Central memory CD8-positive, alpha-beta T cell (primary cell): ENCODE measurements around the gene FCHSD2.
"Not testable (repeated sequence)": the region's sequence is repeated elsewhere in the genome, so short reads cannot be mapped to it uniquely, and the experiment has no call there.

Experiments
- ATAC-seq: fragments of 150-1000 bp; cut with Tn5 transposase; replicated peaks from 2 replicates; pipeline ENCODE4 v1.10.0; 2022; ENCODE audit warnings: mild to moderate bottlenecking, moderate FRiP score, moderate number of reproducible peaks; ENCODE audit not compliant: poor library complexity, severe bottlenecking; ENCODE audit errors: extremely low read depth
- DNase-seq, 2 donors: peaks; one replicate each; pipeline ENCODE4 v3.0.0; 2021; ENCODE audit warnings: low spot score in 2 of 2
- H3K27ac Mint-ChIP-seq: one replicate; pipeline ENCODE4 v1.8.0; 2022; ENCODE audit warnings: low read depth, mild to moderate bottlenecking, moderate library complexity, mixed read lengths
- H3K27me3 Mint-ChIP-seq: one replicate; pipeline ENCODE4 v1.8.0; 2022; ENCODE audit warnings: mixed read lengths
- H3K36me3 Mint-ChIP-seq: one replicate; pipeline ENCODE4 v1.8.0; 2022; ENCODE audit warnings: mild to moderate bottlenecking, moderate library complexity, mixed read lengths; ENCODE audit not compliant: insufficient read depth
- H3K4me1 Mint-ChIP-seq: one replicate; pipeline ENCODE4 v1.8.0; 2022; ENCODE audit warnings: mixed read lengths
- H3K4me3 Mint-ChIP-seq: one replicate; pipeline ENCODE4 v1.8.0; 2022; ENCODE audit warnings: mild to moderate bottlenecking, moderate library complexity, mixed read lengths
- H3K9me3 Mint-ChIP-seq: one replicate; pipeline ENCODE4 v1.8.0; 2022; ENCODE audit warnings: mixed read lengths

The FCHSD2 gene

DNA sequence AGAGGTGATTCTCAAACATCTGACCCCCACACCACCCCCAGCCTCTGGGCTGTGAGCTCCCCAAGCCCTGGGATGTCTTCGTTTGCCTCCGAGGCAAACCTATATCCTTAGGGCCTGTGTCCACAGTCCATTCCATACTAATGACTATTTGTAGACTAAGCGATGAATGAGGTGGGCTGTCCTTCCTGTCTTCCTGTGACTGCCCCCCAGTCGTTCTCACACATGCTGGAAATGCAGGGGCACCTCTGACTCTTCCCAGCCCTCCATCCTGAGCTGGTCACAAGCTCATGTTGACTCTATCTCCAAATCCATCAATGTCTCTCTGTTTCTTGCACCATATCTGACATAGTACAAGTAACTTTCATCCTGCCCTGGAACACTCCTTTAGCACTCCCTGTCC is 323.1 kb downstream of the FCHSD2 start:
- peaks cover 50% of the 10 kb centered on the region for H3K36me3 Mint-ChIP-seq
- H3K4me1 Mint-ChIP-seq: peaks cover 39% of the 10 kb centered on the region
- ATAC-seq: no peak
- H3K4me3 Mint-ChIP-seq: no peak overlapping the region
- H3K27me3 Mint-ChIP-seq: no peaks in the 10 kb centered on the region
- H3K27ac Mint-ChIP-seq: peak overlapping the region; percentile 53
- H3K9me3 Mint-ChIP-seq: no peaks in the 10 kb centered on the region
- DNase-seq: no peak

DNA sequence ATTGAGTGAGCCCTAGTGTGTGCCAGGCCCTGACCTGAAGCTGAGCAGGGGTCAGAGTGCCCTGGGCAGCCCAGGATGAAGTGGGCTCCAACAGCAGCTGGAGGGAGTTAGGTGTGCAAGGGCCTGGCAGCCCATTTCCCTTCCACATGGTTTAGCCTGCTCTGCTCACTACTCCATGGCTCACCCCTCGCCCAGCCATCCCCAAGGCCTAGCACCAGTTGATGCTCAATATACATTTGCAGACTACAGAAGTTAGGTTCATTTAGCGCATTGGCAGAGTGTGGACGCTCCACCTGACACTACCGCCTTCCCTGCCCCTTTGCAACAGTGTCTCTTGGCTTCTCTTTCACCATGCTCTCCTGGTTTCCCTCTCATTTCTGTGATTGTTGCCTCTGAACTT is 324.2 kb downstream of the FCHSD2 start:
- Mint-ChIP-seq H3K4me3 (peak overlapping the region; percentile 33), H3K36me3 (peaks cover 54% of the 10 kb centered on the region), H3K9me3 (no peaks in the 10 kb centered on the region), H3K4me1 (peaks cover 49% of the 10 kb centered on the region), H3K27me3 (no peaks in the 10 kb centered on the region), H3K27ac (peak overlapping the region; percentile 79)
- DNase-seq (no peak), ATAC-seq (no peak)

DNA sequence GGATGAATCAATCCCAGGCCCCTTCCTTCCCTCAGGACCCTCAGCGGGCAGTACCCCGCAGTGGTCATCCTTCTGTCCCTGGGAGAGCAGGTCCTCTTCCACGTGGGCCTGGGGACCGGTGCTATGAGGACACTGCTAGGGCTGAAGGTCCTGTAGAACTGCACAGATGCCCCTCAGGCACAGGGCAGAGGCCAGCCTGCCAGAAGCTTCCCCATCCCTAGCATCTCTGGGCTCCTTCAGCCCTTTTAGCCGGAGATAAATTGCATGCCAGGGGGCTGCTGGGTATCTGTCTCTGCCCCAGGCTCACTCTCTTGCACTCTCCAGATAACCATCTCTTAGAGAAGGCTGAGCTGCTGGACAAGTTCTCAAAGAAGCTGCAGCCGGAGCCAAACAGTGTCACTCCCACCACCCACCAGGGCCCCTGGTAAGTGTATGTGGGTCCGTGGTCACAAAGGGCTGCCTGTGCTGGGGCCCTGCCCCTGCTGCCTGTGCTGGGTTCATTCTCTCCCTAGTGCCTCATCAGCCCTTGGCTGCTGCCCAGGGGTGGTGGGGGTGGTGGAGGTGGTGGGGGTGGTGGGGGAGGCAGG is 325.6 kb downstream of the FCHSD2 start:
- Mint-ChIP-seq H3K36me3 (peaks cover 59% of the 10 kb centered on the region), H3K4me1 (peaks cover 55% of the 10 kb centered on the region), H3K4me3 (peak overlapping the region; percentile 100), H3K27me3 (no peaks in the 10 kb centered on the region), H3K27ac (peak overlapping the region; percentile 99), H3K9me3 (no peaks in the 10 kb centered on the region)
- ATAC-seq: no peak
- DNase-seq: no peak

DNA sequence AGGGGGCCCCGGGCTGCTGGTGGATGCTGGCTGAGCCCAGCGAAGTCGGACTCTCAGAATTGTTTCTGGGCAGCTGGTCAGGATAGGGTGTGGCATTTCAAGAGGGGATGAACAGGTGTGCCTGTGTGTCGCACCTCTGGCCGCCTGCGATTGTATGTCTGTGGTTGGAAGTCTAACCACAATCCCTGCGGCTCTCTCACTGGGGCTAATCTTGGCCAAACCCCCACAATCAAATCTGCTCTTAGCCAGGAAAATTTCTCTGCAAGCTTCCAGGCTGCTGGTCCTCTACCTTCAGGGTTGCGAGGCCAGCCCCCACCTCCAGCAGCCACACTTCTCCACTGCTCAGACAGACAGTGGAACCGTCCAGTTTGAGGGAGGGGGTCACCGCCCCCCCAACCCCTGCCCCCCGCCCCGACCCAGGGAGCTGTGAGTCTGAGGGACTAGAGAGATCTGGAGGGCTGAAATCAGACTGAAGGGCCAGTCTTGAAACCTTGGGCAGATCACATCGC is 327.0 kb downstream of the FCHSD2 start:
- H3K27me3 Mint-ChIP-seq: no peaks in the 10 kb centered on the region
- peaks cover 46% of the 10 kb centered on the region for H3K36me3 Mint-ChIP-seq
- H3K4me1 Mint-ChIP-seq: peaks cover 61% of the 10 kb centered on the region
- no peaks in the 10 kb centered on the region for H3K9me3 Mint-ChIP-seq
- no peak for DNase-seq
- ATAC-seq: no peak
- H3K4me3 Mint-ChIP-seq: peak overlapping the region; percentile 100
- peak overlapping the region; percentile 99 for H3K27ac Mint-ChIP-seq

DNA sequence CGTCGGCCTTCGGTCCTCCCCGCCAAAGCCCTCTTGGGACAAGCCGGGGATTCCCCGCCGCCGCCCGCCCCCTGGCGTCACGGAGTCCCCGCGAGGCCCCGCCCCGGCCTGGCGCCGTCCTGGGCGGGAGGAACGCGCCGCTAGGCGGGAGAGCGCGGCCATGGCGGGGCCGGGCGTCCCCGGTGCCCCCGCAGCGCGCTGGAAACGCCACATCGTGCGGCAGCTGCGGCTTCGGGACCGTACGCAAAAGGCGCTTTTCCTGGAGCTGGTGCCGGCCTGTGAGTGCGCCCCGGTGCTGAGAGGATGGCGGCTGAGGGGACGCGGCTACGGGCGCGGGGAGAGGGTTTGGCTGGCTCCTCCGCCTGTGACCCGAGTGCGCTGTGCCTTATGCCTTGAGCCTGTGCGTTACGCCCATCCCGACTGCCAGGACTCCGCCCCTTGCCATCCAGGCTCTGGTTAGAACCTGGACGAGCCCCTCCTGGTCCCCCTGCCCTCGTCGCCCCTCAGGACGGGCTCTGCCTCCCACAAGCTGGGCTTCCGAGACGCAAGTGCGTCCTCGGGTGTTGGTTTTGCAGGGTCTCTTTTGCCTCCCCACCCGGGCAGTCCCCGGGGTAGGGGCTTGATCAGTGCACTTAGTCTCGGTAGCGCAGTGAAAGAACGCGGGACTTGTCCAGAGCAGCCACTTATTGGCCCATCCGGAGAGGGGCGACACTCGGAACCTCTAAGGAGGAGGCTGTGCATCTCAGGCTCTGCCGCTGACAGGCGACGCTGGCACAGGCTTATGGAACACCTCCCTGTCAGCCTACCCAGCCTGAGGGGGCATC is 327.6 kb downstream of the FCHSD2 start, which contains the start of gene ATG16L2:
ATG16L2 (plus strand) TSS at position 126 of the 824 bp plus-strand sequence; CDS start at position 161, 35 bp downstream.
- no peaks in the 10 kb centered on the region for H3K27me3 Mint-ChIP-seq
- ATAC-seq (peak; percentile 75), DNase-seq (peak; percentile 37 to 56)
- no peaks in the 10 kb centered on the region for H3K9me3 Mint-ChIP-seq
- peak within 1 kb of the TSS; percentile 99 for H3K27ac Mint-ChIP-seq
- H3K4me1 Mint-ChIP-seq: peaks cover 61% of the 10 kb centered on the region
- peaks cover 42% of the 10 kb centered on the region for H3K36me3 Mint-ChIP-seq
- H3K4me3 Mint-ChIP-seq: peak within 1 kb of the TSS; percentile 100

DNA sequence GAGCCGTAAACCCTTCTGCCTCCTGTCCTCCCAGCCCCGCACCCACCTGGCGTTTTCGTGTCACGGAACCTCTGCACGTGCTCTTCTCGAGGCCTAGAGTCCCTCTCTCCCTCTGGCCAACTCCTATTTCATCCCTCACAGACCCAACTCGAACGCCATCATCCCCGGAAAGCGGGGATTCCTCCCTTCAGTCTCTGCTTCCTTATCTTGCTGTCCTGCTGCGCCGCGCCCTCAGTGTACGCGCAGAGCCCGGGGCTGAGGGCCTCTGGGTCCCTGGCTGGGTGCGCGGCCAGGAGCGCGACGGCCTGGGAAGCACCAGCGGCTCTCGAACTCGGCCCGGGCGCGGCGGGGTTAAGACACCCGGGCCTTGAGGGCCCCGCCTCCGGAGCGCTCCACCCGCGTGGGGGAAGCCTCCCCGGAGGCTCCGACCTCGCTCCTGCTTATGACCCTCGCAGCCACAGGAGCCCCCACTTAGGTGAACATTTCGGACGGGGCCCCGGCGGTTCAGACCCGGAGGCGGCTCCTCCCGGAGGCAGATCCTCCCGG is 328.3 kb downstream of the FCHSD2 start:
- Mint-ChIP-seq H3K9me3 (no peaks in the 10 kb centered on the region), H3K27me3 (no peaks in the 10 kb centered on the region), H3K27ac (peak overlapping the region; percentile 99), H3K4me1 (peaks cover 55% of the 10 kb centered on the region), H3K4me3 (peak overlapping the region; percentile 100), H3K36me3 (peaks cover 39% of the 10 kb centered on the region)
- DNase-seq (peak; percentile 91 to 92), ATAC-seq (peak; percentile 70)

DNA sequence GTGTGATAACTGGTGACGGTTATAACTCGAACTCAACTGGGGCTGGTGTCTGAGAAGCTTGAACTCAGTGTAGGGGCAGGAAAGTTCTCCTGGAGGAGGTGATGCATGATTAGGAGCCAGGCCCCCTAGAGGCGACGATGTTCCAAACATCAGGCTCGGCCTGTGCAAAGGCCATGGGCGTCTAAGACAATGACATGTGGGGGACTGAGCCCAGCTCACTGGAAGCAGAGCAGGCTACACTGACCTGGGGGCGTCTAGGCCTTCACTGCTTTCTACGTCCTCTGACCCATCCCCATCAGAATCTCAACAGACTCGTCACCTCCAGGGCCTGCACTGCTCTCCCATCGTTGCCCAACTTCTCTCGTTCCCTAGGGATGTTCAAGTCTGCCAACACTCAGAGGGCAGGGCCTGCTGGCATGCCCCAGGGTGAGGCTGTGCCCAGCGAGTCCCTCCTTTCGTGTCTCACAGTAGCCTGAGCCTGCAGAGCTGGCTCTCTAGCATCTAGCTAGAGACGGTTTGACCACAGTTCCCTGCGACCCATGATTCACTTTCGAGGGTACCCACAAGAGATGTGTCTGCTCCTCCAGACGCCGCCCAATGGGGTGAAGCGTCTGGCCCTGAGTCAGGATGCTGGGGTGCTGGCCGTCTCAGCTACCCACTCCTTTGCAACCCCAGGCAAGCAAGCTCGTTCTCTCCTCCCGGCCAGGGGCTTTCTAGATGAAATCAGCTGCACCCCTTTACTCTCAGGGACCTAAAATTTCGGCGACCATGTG is 329.0 kb downstream of the FCHSD2 start:
- Mint-ChIP-seq H3K27ac (peak overlapping the region; percentile 99), H3K4me3 (peak overlapping the region; percentile 100), H3K27me3 (no peaks in the 10 kb centered on the region), H3K4me1 (peaks cover 51% of the 10 kb centered on the region), H3K9me3 (no peaks in the 10 kb centered on the region), H3K36me3 (peaks cover 34% of the 10 kb centered on the region)
- DNase-seq: peak; percentile 46 to 54
- peak; percentile 34 for ATAC-seq

DNA sequence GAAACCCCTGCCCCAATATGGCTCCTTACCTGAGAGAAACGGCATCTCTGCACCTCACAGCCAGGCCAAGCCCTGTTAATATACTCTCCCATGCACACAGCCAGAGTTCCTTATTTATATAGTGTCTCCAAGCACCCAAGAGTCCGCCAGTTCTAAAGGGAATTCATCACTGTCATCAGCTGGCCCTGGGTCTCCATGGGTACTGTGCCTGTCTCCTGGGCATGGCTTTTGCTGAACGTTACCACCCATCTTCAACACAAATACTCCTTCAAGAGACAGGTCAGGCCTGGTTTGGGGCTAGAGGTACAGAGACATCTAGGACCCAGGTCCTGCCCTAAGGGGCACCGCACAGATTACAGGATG is 329.5 kb downstream of the FCHSD2 start:
- H3K27ac Mint-ChIP-seq: peak overlapping the region; percentile 99
- H3K36me3 Mint-ChIP-seq: peaks cover 32% of the 10 kb centered on the region
- no peak for DNase-seq
- no peaks in the 10 kb centered on the region for H3K9me3 Mint-ChIP-seq
- no peak for ATAC-seq
- H3K4me3 Mint-ChIP-seq: peak overlapping the region; percentile 100
- H3K4me1 Mint-ChIP-seq: peaks cover 46% of the 10 kb centered on the region
- H3K27me3 Mint-ChIP-seq: no peaks in the 10 kb centered on the region

DNA sequence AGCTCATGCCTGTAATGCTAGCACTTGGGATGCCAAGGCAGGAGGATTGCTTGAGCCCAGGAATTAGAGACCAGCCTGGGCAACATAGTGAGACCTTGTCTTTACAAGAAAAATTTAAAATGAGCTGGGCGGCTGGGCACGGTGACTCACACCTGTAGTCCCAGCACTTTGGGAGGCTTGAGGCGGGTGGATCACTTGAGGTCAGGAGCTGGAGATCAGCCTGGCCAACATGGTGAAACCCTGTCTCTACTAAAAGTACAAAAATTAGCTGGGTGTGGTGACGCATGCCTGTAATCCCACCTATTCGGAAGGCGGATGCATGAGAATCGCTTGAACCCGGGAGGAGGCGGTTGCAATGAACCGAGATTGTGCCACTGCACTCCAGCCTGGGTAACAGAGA is 330.4 kb downstream of the FCHSD2 start:
- not testable (repeated sequence) for H3K4me3 Mint-ChIP-seq, H3K27me3 Mint-ChIP-seq, H3K9me3 Mint-ChIP-seq, DNase-seq, ATAC-seq
- Mint-ChIP-seq H3K4me1 (peaks cover 37% of the 10 kb centered on the region), H3K36me3 (peaks cover 31% of the 10 kb centered on the region), H3K27ac (peak overlapping the region; percentile 99)

DNA sequence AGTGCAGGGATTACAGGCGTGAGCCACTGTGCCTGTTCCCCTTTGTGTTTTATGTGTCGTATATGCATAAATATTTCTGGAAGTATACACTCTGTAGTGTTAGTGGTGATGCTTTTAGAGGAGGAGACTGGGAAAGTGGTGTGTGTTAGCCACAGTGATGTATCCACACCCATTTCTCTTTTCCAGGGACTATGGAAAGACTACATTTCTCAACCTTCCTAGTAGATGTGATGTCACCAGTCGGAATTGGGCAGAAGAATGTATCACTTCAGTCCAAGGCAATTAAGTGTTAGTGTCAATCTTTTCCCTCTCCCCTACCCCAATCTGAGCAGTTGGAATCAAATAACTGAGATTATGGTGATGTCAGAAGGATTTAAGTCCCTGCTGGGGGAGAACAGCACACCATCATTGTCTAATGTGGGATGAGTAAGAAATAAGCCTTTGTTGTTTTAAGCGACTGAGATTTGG is 333.8 kb downstream of the FCHSD2 start:
- no peaks in the 10 kb centered on the region for H3K9me3 Mint-ChIP-seq
- ATAC-seq (no peak), DNase-seq (no peak)
- H3K36me3 Mint-ChIP-seq: peaks cover 15% of the 10 kb centered on the region
- peaks cover 16% of the 10 kb centered on the region for H3K4me1 Mint-ChIP-seq
- no peak overlapping the region for H3K27ac Mint-ChIP-seq
- H3K4me3 Mint-ChIP-seq: no peak overlapping the region
- H3K27me3 Mint-ChIP-seq: no peaks in the 10 kb centered on the region

DNA sequence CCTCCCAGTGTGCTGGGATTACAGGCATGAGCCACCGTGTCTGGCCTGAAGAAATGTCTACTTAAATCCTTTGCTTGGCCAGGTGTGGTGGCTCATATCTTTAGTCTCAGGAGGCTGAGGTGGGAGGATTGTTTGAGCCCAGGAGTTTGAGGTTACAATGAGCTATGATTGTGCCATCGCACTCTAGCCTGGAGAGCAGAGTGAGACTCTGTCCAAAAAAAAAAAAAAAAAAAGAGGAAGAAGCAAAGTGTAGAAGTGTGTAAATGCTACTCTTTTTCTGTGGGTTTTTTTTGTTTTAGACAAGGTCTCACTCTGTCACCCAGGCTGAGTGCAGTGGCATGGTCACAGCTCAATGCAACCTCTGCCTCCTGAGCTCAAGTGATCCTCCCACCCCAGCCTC is 334.3 kb downstream of the FCHSD2 start:
- H3K4me3 Mint-ChIP-seq: no peak overlapping the region
- H3K36me3 Mint-ChIP-seq: peaks cover 12% of the 10 kb centered on the region
- no peak for ATAC-seq
- no peaks in the 10 kb centered on the region for H3K27me3 Mint-ChIP-seq
- peaks cover 10% of the 10 kb centered on the region for H3K4me1 Mint-ChIP-seq
- no peaks in the 10 kb centered on the region for H3K9me3 Mint-ChIP-seq
- no peak overlapping the region for H3K27ac Mint-ChIP-seq
- DNase-seq: no peak

DNA sequence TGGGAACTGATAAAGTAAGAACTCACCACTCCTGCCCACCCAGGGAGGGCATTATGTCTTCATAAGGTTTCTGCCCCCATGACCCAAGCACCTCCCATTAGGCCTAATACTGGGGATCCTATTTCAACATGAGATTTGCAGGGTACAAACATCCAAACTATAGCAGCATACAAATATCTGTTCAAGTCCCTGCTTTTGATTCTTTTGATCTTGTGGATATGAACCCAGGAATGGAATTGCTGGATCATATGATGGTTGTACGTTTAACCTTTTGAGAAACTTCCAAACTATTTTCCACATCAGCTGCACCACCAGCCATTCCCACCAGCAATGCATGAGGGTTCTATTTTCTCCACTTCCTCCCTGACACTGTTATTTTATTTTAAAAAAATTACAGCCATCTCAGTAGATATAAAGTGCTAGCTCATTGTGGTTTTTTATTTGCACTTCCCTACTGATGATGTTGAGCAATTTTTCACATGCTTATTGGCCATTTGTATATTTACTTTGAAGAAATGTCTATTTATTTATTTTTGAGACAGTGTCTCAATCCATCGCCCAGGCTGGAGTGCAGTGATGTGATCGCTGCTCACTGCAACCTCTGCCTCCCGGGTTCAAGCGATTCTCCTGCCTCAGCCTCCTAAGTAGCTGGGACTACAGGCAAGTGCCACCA is 335.0 kb downstream of the FCHSD2 start:
- Mint-ChIP-seq H3K36me3 (peaks cover 10% of the 10 kb centered on the region), H3K27me3 (no peaks in the 10 kb centered on the region), H3K27ac (no peak overlapping the region), H3K9me3 (no peaks in the 10 kb centered on the region), H3K4me1 (peaks cover 6% of the 10 kb centered on the region), H3K4me3 (no peak overlapping the region)
- ATAC-seq: no peak
- DNase-seq: no peak
